Keratinocyte (primary cell): Measurements from ENCODE around the gene CEP131.

Experiments used
- CTCF ChIP-seq, 3 experiments: IDR thresholded peaks in 1 of 3; conservative IDR thresholded peaks in 1 of 3; optimal IDR thresholded peaks in 1 of 3; 2 replicates in 2 of 3; 3 replicates in 1 of 3; pipeline versions ENCODE3 to v1.5.1; 2011; ENCODE audit warnings: low read length in 3 of 3, mild to moderate bottlenecking in 3 of 3, moderate library complexity in 2 of 3, control low read depth in 1 of 3, inconsistent platforms in 1 of 3; ENCODE audit not compliant: insufficient read depth in 2 of 3; ENCODE audit errors: extremely low read depth in 1 of 3
- EZH2 ChIP-seq: IDR thresholded peaks from one replicate; pipeline ENCODE4 v1.6.1; 2012; ENCODE audit warnings: inconsistent platforms, mild to moderate bottlenecking, low read length, moderate library complexity

GRCh38 chr17:81246679-81247338 lies 24.0 kb upstream of the CEP131 start:
- TF ChIP-seq CTCF (optimal IDR thresholded peaks at IDR 0.05 in 1 of 3, IDR thresholded peaks at IDR 0.05 in 1 of 3, conservative IDR thresholded peaks at IDR 0.05 in 1 of 3; ENCODE audit: extremely low read depth in 1 of 3, insufficient read depth in 2 of 3, low read length in 3 of 3) (no peak), EZH2 (no peak)
